DND-41 (cell line): Measurements from ENCODE around the gene UNC119B.
"Not testable (repeated sequence)": the region's sequence is repeated elsewhere in the genome, so short reads cannot be mapped to it uniquely, and the experiment has no call there.

Experiments
- EZH2 ChIP-seq: IDR thresholded peaks from 3 replicates; pipeline ENCODE4 v1.6.1; 2012; ENCODE audit warnings: borderline replicate concordance, low read depth, mild to moderate bottlenecking, moderate library complexity, low read length, inconsistent platforms; ENCODE audit not compliant: severe bottlenecking
- TF ChIP-seq, protein P1 (sequence below): IDR thresholded peaks from 2 replicates; pipeline ENCODE4 v1.5.1; 2012; ENCODE audit warnings: borderline replicate concordance, low read length, moderate library complexity, mild to moderate bottlenecking; ENCODE audit not compliant: poor library complexity, severe bottlenecking; ENCODE audit errors: extremely low read depth

DNA sequence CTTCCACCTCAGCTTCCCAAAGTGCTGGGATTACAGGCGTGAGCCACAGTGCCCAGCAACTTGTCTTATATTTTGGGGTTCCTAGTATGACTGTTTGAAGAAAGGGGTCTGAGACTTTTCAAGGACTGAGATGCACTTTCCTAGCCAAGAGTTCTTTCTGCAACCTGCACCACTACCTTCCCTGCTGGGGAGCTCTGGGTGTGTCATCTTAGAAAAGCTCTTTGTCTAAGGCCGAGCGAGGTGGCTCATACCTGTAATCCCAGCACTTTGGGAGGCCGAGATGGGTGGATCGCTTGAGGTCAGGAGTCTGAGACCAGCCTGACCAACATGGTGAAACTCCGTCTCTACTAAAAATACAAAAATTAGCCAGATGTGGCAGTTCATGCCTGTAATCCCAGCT lies 40.0 kb upstream of the UNC119B start:
- not testable (repeated sequence) for TF ChIP-seq EZH2
- TF ChIP-seq, protein P1, sequence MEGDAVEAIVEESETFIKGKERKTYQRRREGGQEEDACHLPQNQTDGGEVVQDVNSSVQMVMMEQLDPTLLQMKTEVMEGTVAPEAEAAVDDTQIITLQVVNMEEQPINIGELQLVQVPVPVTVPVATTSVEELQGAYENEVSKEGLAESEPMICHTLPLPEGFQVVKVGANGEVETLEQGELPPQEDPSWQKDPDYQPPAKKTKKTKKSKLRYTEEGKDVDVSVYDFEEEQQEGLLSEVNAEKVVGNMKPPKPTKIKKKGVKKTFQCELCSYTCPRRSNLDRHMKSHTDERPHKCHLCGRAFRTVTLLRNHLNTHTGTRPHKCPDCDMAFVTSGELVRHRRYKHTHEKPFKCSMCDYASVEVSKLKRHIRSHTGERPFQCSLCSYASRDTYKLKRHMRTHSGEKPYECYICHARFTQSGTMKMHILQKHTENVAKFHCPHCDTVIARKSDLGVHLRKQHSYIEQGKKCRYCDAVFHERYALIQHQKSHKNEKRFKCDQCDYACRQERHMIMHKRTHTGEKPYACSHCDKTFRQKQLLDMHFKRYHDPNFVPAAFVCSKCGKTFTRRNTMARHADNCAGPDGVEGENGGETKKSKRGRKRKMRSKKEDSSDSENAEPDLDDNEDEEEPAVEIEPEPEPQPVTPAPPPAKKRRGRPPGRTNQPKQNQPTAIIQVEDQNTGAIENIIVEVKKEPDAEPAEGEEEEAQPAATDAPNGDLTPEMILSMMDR, result not testable (repeated sequence)
